Measurements from ENCODE around the gene PKDCC. TPM values are rescaled to one million over a fixed set of nuclear protein-coding genes. Genes with fewer than 3 reads are reported as not detected.
A peak's percentile ranks its signal among the peaks of the same experiment; 100 is the strongest.

Gene PKDCC
- total and polyA plus RNA-seq, 2 experiments from 2014 or later: 1.2 to 9.9 TPM

- TF ChIP-seq EZH2phosphoT487 (IDR thresholded peaks at IDR 0.05; ENCODE audit: insufficient read depth, low read depth) (no peak), EZH2 (IDR thresholded peaks at IDR 0.05; ENCODE audit: insufficient read depth, poor library complexity, severe bottlenecking) (no peak)
- H3K9me2 ChIP-seq (ENCODE audit: insufficient read depth): no peaks in the 10 kb centered on the region
- H3K4me1 ChIP-seq (ENCODE audit: insufficient read depth): peaks cover 21% of the 10 kb centered on the region
- H3K4me2 ChIP-seq (ENCODE audit: unreplicated experiment): peak overlapping the region; percentile 94
- 1 to 4% methylated on average over 43 to 51 of the region's 80 CpGs for WGBS, 2 experiments (ENCODE audit: low coverage in 1 of 2, low lambda C conversion rate in 2 of 2, missing lambda C conversion rate in 2 of 2)
- H4K20me1 ChIP-seq (ENCODE audit: insufficient read depth): no peaks in the 10 kb centered on the region
- in situ Hi-C loops (cut with MboI): no loop called here
- peaks cover 18% of the 10 kb centered on the region; the same call in 1 of the 2 replicates for H3K79me2 ChIP-seq (ENCODE audit: insufficient read depth)
- no peaks in the 10 kb centered on the region for H3K36me3 ChIP-seq (ENCODE audit: low read depth)
- H2AFZ ChIP-seq: peak overlapping the region; percentile 74
- H3F3A ChIP-seq (ENCODE audit: insufficient read depth): no peaks in the 10 kb centered on the region
- peak overlapping the region; percentile 70 for H3K4me3 ChIP-seq
- peak; percentile 70 for DNase-seq
- H3K9ac ChIP-seq: peak overlapping the region; percentile 76
- H3K9me3 ChIP-seq (ENCODE audit: low read depth): no peaks in the 10 kb centered on the region
- H3K27me3 ChIP-seq (replicated peaks; ENCODE audit: insufficient read depth): no peaks in the 10 kb centered on the region
- H3K27ac ChIP-seq: no peak overlapping the region
Observed at GRCh38 chr2:42048299-42049220, 739 bp downstream of the PKDCC start.

- peak; percentile 16 for DNase-seq
- TF ChIP-seq EZH2 (IDR thresholded peaks at IDR 0.05; ENCODE audit: insufficient read depth, poor library complexity, severe bottlenecking): no peak
- TF ChIP-seq EZH2phosphoT487 (IDR thresholded peaks at IDR 0.05; ENCODE audit: insufficient read depth, low read depth): no peak
- Histone ChIP-seq H3K4me1 (ENCODE audit: insufficient read depth) (peaks cover 21% of the 10 kb centered on the region), H3K36me3 (ENCODE audit: low read depth) (no peaks in the 10 kb centered on the region), H2AFZ (peak overlapping the region; percentile 74), H3F3A (ENCODE audit: insufficient read depth) (no peaks in the 10 kb centered on the region), H4K20me1 (ENCODE audit: insufficient read depth) (no peaks in the 10 kb centered on the region), H3K4me3 (peak overlapping the region; percentile 70), H3K79me2 (ENCODE audit: insufficient read depth) (peaks cover 18% of the 10 kb centered on the region; the same call in 1 of the 2 replicates), H3K4me2 (ENCODE audit: unreplicated experiment) (peak overlapping the region; percentile 94), H3K9me3 (ENCODE audit: low read depth) (no peaks in the 10 kb centered on the region), H3K27me3 (replicated peaks; ENCODE audit: insufficient read depth) (no peaks in the 10 kb centered on the region), H3K27ac (peak overlapping the region; percentile 32; the same call in 1 of the 2 replicates), H3K9me2 (ENCODE audit: insufficient read depth) (no peaks in the 10 kb centered on the region), H3K9ac (peak overlapping the region; percentile 76)
- 28 to 29% methylated on average over 11 of the region's 11 CpGs for WGBS, 2 experiments (ENCODE audit: low coverage in 1 of 2, low lambda C conversion rate in 2 of 2, missing lambda C conversion rate in 2 of 2)
- in situ Hi-C loops (cut with MboI): no loop called here
Observed at GRCh38 chr2:42049221-42050009, 1.6 kb downstream of the PKDCC start.

- no peaks in the 10 kb centered on the region for H4K20me1 ChIP-seq (ENCODE audit: insufficient read depth)
- H3K4me2 ChIP-seq (ENCODE audit: unreplicated experiment): peak overlapping the region; percentile 94
- H3K79me2 ChIP-seq (ENCODE audit: insufficient read depth): peaks cover 18% of the 10 kb centered on the region; the same call in 1 of the 2 replicates
- peak; percentile 51 for DNase-seq
- no peaks in the 10 kb centered on the region for H3K9me2 ChIP-seq (ENCODE audit: insufficient read depth)
- H3K9me3 ChIP-seq (ENCODE audit: low read depth): no peaks in the 10 kb centered on the region
- 0 out of 2 replicates have a peak overlapping the region, but pooled peaks have one; percentile 32 for H3K27ac ChIP-seq
- in situ Hi-C loops (cut with MboI): no loop called here
- H3F3A ChIP-seq (ENCODE audit: insufficient read depth): no peaks in the 10 kb centered on the region
- H3K4me3 ChIP-seq: peak overlapping the region; percentile 70
- H2AFZ ChIP-seq: peak overlapping the region; percentile 74
- WGBS, 2 experiments (ENCODE audit: low coverage in 1 of 2, low lambda C conversion rate in 2 of 2, missing lambda C conversion rate in 2 of 2): 36 to 37% methylated on average over 14 of the region's 14 CpGs
- no peaks in the 10 kb centered on the region for H3K36me3 ChIP-seq (ENCODE audit: low read depth)
- H3K4me1 ChIP-seq (ENCODE audit: insufficient read depth): peaks cover 21% of the 10 kb centered on the region
- no peaks in the 10 kb centered on the region for H3K27me3 ChIP-seq (replicated peaks; ENCODE audit: insufficient read depth)
- TF ChIP-seq EZH2phosphoT487 (IDR thresholded peaks at IDR 0.05; ENCODE audit: insufficient read depth, low read depth) (no peak), EZH2 (IDR thresholded peaks at IDR 0.05; ENCODE audit: insufficient read depth, poor library complexity, severe bottlenecking) (no peak)
- peak overlapping the region; percentile 76 for H3K9ac ChIP-seq
Observed at GRCh38 chr2:42050010-42050702, 2.3 kb downstream of the PKDCC start.
